Neural cell (in vitro differentiated cells): ENCODE data around the gene ANO8.

ENCODE experiments used
- CTCF ChIP-seq: fragments of 450-650 bp; IDR thresholded peaks from 2 replicates; pipeline ENCODE4 v1.5.1; 2014; ENCODE audit warnings: antibody characterized with exemption, mild to moderate bottlenecking, moderate library complexity; ENCODE audit not compliant: poor library complexity, severe bottlenecking
- EP300 ChIP-seq: fragments of 450-650 bp; conservative IDR thresholded peaks from 2 replicates; pipeline ENCODE4 v1.6.1; 2014; ENCODE audit warnings: antibody characterized with exemption, mild to moderate bottlenecking, moderate library complexity; ENCODE audit not compliant: poor library complexity, severe bottlenecking
- EZH2 ChIP-seq: fragments of 200-600, 300-800 bp; shearing (Covaris generic), sonication (generic); IDR thresholded peaks from 2 replicates; pipeline ENCODE4 v1.6.1; 2014; ENCODE audit warnings: antibody characterized with exemption, low read length, borderline replicate concordance, mild to moderate bottlenecking; ENCODE audit not compliant: insufficient read depth, poor library complexity, severe bottlenecking
- MXI1 ChIP-seq: fragments of 450-650 bp; conservative IDR thresholded peaks from 2 replicates; pipeline ENCODE4 v1.6.1; 2014; ENCODE audit warnings: antibody characterized with exemption, mild to moderate bottlenecking; ENCODE audit not compliant: poor library complexity, severe bottlenecking
- POLR2AphosphoS5 ChIP-seq: IDR thresholded peaks from 2 replicates; pipeline ENCODE4 v1.6.1; 2012
- RAD21 ChIP-seq: fragments of 450-650 bp; conservative IDR thresholded peaks from 2 replicates; pipeline ENCODE4 v1.6.1; 2014; ENCODE audit warnings: antibody characterized with exemption, mild to moderate bottlenecking, moderate library complexity
- SMC3 ChIP-seq: fragments of 450-650 bp; conservative IDR thresholded peaks from 2 replicates; pipeline ENCODE4 v1.6.1; 2014; ENCODE audit warnings: antibody characterized with exemption, mild to moderate bottlenecking, moderate library complexity; ENCODE audit not compliant: poor library complexity
- TAF1 ChIP-seq: IDR thresholded peaks from 2 replicates; pipeline ENCODE4 v1.6.1; 2012; ENCODE audit warnings: low read depth
- TF ChIP-seq, protein P1 (sequence below): IDR thresholded peaks from 2 replicates; pipeline ENCODE4 v1.6.1; 2012; ENCODE audit warnings: borderline replicate concordance

DNA sequence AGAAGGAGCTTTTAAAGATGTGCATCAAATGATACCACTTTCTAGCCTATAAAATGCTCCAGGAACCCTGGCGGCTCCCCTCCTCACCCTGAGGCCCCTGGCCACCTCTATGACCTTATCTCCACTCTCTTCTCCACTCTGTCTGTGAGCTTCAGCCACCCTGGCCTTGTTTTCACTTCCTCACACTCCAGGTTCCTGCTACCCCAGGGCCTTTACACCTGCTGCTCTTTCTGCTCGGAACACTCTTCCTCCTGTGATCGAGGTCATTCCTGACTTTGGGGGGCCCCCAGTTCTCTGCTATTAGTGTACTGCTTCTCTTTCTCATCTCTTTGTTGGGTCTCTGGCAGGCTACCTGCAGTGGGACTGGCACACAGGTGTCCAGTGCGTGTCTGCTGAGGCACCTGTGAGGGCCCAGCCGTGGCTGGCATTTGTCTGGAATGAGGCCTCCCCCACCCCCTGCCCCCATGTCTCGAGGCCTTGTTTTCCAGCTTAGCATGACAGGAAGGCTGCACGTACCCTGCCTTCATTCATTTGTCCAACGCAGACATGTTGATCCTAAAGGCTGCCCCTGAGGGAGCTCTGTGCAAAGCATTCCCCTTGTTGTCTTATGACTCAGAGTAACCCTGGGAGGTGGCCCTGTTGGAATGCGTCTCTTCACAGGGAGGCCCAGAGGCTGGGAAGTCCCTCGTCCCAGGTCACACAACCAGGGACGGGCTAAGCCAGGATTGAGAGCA lies 23.0 kb downstream of the ANO8 start:
- TF ChIP-seq, protein P1, sequence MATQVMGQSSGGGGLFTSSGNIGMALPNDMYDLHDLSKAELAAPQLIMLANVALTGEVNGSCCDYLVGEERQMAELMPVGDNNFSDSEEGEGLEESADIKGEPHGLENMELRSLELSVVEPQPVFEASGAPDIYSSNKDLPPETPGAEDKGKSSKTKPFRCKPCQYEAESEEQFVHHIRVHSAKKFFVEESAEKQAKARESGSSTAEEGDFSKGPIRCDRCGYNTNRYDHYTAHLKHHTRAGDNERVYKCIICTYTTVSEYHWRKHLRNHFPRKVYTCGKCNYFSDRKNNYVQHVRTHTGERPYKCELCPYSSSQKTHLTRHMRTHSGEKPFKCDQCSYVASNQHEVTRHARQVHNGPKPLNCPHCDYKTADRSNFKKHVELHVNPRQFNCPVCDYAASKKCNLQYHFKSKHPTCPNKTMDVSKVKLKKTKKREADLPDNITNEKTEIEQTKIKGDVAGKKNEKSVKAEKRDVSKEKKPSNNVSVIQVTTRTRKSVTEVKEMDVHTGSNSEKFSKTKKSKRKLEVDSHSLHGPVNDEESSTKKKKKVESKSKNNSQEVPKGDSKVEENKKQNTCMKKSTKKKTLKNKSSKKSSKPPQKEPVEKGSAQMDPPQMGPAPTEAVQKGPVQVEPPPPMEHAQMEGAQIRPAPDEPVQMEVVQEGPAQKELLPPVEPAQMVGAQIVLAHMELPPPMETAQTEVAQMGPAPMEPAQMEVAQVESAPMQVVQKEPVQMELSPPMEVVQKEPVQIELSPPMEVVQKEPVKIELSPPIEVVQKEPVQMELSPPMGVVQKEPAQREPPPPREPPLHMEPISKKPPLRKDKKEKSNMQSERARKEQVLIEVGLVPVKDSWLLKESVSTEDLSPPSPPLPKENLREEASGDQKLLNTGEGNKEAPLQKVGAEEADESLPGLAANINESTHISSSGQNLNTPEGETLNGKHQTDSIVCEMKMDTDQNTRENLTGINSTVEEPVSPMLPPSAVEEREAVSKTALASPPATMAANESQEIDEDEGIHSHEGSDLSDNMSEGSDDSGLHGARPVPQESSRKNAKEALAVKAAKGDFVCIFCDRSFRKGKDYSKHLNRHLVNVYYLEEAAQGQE: no peak
- TF ChIP-seq CTCF: no peak
- TF ChIP-seq MXI1: no peak
- no peak for TF ChIP-seq EZH2
- TF ChIP-seq TAF1: no peak
- TF ChIP-seq RAD21: no peak
- TF ChIP-seq EP300: no peak
- TF ChIP-seq SMC3: no peak
- no peak for TF ChIP-seq POLR2AphosphoS5
